GM21723 (cell line): ENCODE data around the gene IRS2.

Experiments used
- ATAC-seq: cut with Tn5 transposase; IDR thresholded peaks from one replicate; pipeline ENCODE4 v1.9.1; 2021; ENCODE audit warnings: mild to moderate bottlenecking, moderate library complexity; ENCODE audit not compliant: unreplicated experiment

The IRS2 gene

GRCh38 chr13:109781384-109782065 lies 4.9 kb downstream of the IRS2 start:
- no peak for ATAC-seq

- no peak for ATAC-seq
Observed at GRCh38 chr13:109780845-109781383, 5.5 kb downstream of the IRS2 start.

GRCh38 chr13:109779876-109780510 lies 6.4 kb downstream of the IRS2 start:
- ATAC-seq, result no peak

GRCh38 chr13:109779074-109779473 lies 7.3 kb downstream of the IRS2 start:
- ATAC-seq, result no peak

GRCh38 chr13:109778102-109778542 lies 8.3 kb downstream of the IRS2 start:
- no peak for ATAC-seq

GRCh38 chr13:109776575-109776974 lies 9.8 kb downstream of the IRS2 start:
- ATAC-seq, result no peak

- ATAC-seq, result no peak
Observed at GRCh38 chr13:109773786-109774185, 12.6 kb downstream of the IRS2 start.

- ATAC-seq, result no peak
Observed at GRCh38 chr13:109773276-109773675, 13.1 kb downstream of the IRS2 start.

GRCh38 chr13:109771926-109772325 lies 14.5 kb downstream of the IRS2 start:
- no peak for ATAC-seq

GRCh38 chr13:109770436-109770835 lies 15.9 kb downstream of the IRS2 start:
- ATAC-seq, result no peak

- ATAC-seq, result no peak
Observed at GRCh38 chr13:109769921-109770320, 16.5 kb downstream of the IRS2 start.

- ATAC-seq, result no peak
Observed at GRCh38 chr13:109769275-109769674, 17.1 kb downstream of the IRS2 start.

GRCh38 chr13:109768616-109769015 lies 17.8 kb downstream of the IRS2 start:
- no peak for ATAC-seq

- ATAC-seq, result no peak
Observed at GRCh38 chr13:109768176-109768575, 18.2 kb downstream of the IRS2 start.

- ATAC-seq, result no peak
Observed at GRCh38 chr13:109767023-109767422, 19.4 kb downstream of the IRS2 start.

GRCh38 chr13:109764470-109765291 lies 21.7 kb downstream of the IRS2 start:
- no peak for ATAC-seq

- no peak for ATAC-seq
Observed at GRCh38 chr13:109764045-109764444, 22.3 kb downstream of the IRS2 start.

- ATAC-seq, result no peak
Observed at GRCh38 chr13:109762791-109763190, 23.6 kb downstream of the IRS2 start.

GRCh38 chr13:109761695-109762094 lies 24.7 kb downstream of the IRS2 start:
- no peak for ATAC-seq

GRCh38 chr13:109760951-109761350 lies 25.4 kb downstream of the IRS2 start:
- ATAC-seq, result no peak

- ATAC-seq, result no peak
Observed at GRCh38 chr13:109760402-109760801, 26.0 kb downstream of the IRS2 start.

GRCh38 chr13:109759609-109760008 lies 26.8 kb downstream of the IRS2 start:
- no peak for ATAC-seq
